CD4-positive, alpha-beta T cell treated with Interferon gamma for 1 hour (primary cell): ENCODE data around the gene KCNMA1.

Source experiments
- DNase-seq: peaks from one replicate; pipeline ENCODE4 v3.0.0-alpha.2; 2020

Gene KCNMA1

GRCh38 chr10:77631241-77631640, 6.4 kb downstream of the KCNMA1 start:
- DNase-seq = no peak

GRCh38 chr10:77630507-77630848, 7.1 kb downstream of the KCNMA1 start:
- no peak for DNase-seq

- no peak for DNase-seq
Measured at GRCh38 chr10:77629775-77630506, 7.7 kb downstream of the KCNMA1 start.

GRCh38 chr10:77628906-77629730, 8.5 kb downstream of the KCNMA1 start:
- DNase-seq = no peak

- no peak for DNase-seq
Measured at GRCh38 chr10:77626266-77626935, 11.2 kb downstream of the KCNMA1 start.

GRCh38 chr10:77625379-77625778, 12.2 kb downstream of the KCNMA1 start:
- no peak for DNase-seq

GRCh38 chr10:77622889-77623291, 14.7 kb downstream of the KCNMA1 start:
- no peak for DNase-seq

GRCh38 chr10:77620731-77621130, 16.9 kb downstream of the KCNMA1 start:
- DNase-seq = no peak

GRCh38 chr10:77619964-77620703, 17.5 kb downstream of the KCNMA1 start:
- DNase-seq = no peak

GRCh38 chr10:77618117-77618516, 19.5 kb downstream of the KCNMA1 start:
- no peak for DNase-seq

GRCh38 chr10:77616766-77617165, 20.8 kb downstream of the KCNMA1 start:
- DNase-seq = no peak

GRCh38 chr10:77614778-77615625, 22.6 kb downstream of the KCNMA1 start:
- no peak for DNase-seq

GRCh38 chr10:77613476-77614130, 24.0 kb downstream of the KCNMA1 start:
- DNase-seq = no peak

- DNase-seq = no peak
Measured at GRCh38 chr10:77611670-77612069, 25.9 kb downstream of the KCNMA1 start.

- DNase-seq = no peak
Measured at GRCh38 chr10:77611221-77611620, 26.4 kb downstream of the KCNMA1 start.

GRCh38 chr10:77609781-77610272, 27.8 kb downstream of the KCNMA1 start:
- DNase-seq = no peak

GRCh38 chr10:77608281-77608680, 29.3 kb downstream of the KCNMA1 start:
- no peak for DNase-seq

GRCh38 chr10:77606751-77607150, 30.9 kb downstream of the KCNMA1 start:
- DNase-seq = no peak

- no peak for DNase-seq
Measured at GRCh38 chr10:77605466-77605865, 32.1 kb downstream of the KCNMA1 start.

GRCh38 chr10:77604941-77605351, 32.7 kb downstream of the KCNMA1 start:
- no peak for DNase-seq

GRCh38 chr10:77604063-77604462, 33.5 kb downstream of the KCNMA1 start:
- no peak for DNase-seq
